Activated CD4-positive, alpha-beta memory T cell treated with anti-CD3 and anti-CD28 coated beads for 36 hours (primary cell): ENCODE measurements around the gene PAN2. TPM values are rescaled to one million over a fixed set of nuclear protein-coding genes. Genes with fewer than 3 reads are reported as not detected.
A peak's percentile ranks its signal among the peaks of the same experiment; 100 is the strongest.
"Not testable (repeated sequence)": the region's sequence is repeated elsewhere in the genome, so short reads cannot be mapped to it uniquely, and the experiment has no call there.

Source experiments
- CTCF ChIA-PET: fragments of 350-600 bp; sonication (Branson Sonifier 250); formaldehyde crosslinking; loops from one replicate; lab custom pipeline; 2021; ENCODE audit warnings: antibody characterized with exemption, inconsistent platforms; lab: Charles Lee
- POLR2A ChIA-PET: fragments of 350-600 bp; sonication (Branson Sonifier 250); formaldehyde crosslinking; loops from one replicate; lab custom pipeline; 2021; ENCODE audit warnings: antibody characterized with exemption; lab: Charles Lee
- DNase-seq: peaks from one replicate; pipeline ENCODE4 v3.0.0-alpha.2; 2020
- H3K27ac Mint-ChIP-seq: one replicate; pipeline ENCODE4 v1.8.0; 2021; ENCODE audit warnings: mixed read lengths
- H3K27me3 Mint-ChIP-seq: one replicate; pipeline ENCODE4 v1.8.0; 2021; ENCODE audit warnings: mixed read lengths
- H3K36me3 Mint-ChIP-seq: one replicate; pipeline ENCODE4 v1.8.0; 2021; ENCODE audit warnings: mixed read lengths
- H3K4me1 Mint-ChIP-seq: one replicate; pipeline ENCODE4 v1.8.0; 2021; ENCODE audit warnings: low read depth, mixed read lengths
- H3K4me3 Mint-ChIP-seq: one replicate; pipeline ENCODE4 v1.8.0; 2021; ENCODE audit warnings: mild to moderate bottlenecking, mixed read lengths
- H3K9me3 Mint-ChIP-seq: one replicate; pipeline ENCODE4 v1.8.0; 2021; ENCODE audit warnings: mixed read lengths
- intact Hi-C: fragments of 100-400 bp; cut with micrococcal nuclease; formaldehyde crosslinking; loops from one replicate; pipeline ENCODE4 v1.15.1; 2023
- total RNA-seq, 2 experiments: library from RNA; stranded (reverse); gene quantifications; one replicate each; pipeline ENCODE4 v1.2.3, GENCODE V29; 2021

Gene PAN2
- total RNA-seq, 2 experiments from 2014 or later = 49.0 to 51.2 TPM

DNA sequence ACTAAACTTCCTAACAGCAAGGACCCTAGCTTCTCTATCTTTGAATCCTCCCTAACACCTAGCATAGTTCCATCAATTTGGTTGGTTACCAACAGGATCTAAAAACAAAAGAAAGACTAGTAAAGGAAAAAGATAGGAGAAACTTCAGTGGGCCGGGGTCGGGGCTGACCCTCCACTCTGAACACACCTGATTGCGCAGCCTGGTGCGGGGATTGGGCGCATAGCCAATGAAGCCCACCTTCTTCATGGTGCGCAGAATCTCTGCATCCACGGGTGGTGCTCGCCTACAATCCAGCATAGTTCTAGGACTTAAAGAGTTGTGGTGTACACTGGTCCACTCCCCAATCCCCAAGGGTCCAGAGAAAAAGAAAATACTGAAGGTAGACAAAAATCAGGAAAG is 7.7 kb downstream of the PAN2 start:
- ChIA-PET POLR2A (interaction anchor here (0.8 kb wide), 1 partner anchor 37 kb away, joined by 3 read pairs; no protein-coding TSS in a partner anchor), CTCF (interaction anchor here (0.9 kb wide), 1 partner anchor 33 kb away, joined by 3 read pairs; the partner anchor contains the start of gene STAT2)
- intact Hi-C loops = no loop called here
- H3K27ac Mint-ChIP-seq = no peak overlapping the region
- no peak for DNase-seq
- H3K9me3 Mint-ChIP-seq = no peaks in the 10 kb centered on the region
- peaks cover 3% of the 10 kb centered on the region for H3K4me1 Mint-ChIP-seq
- H3K27me3 Mint-ChIP-seq = no peaks in the 10 kb centered on the region
- H3K36me3 Mint-ChIP-seq = peaks cover 22% of the 10 kb centered on the region
- no peak overlapping the region for H3K4me3 Mint-ChIP-seq

- peaks cover 25% of the 10 kb centered on the region for H3K36me3 Mint-ChIP-seq
- no peaks in the 10 kb centered on the region for H3K4me1 Mint-ChIP-seq
- H3K4me3 Mint-ChIP-seq = no peak overlapping the region
- DNase-seq = no peak
- ChIA-PET POLR2A (no interaction called here), CTCF (interaction anchor here (0.6 kb wide), 1 partner anchor 9 kb away, joined by 3 read pairs; the partner anchor contains the start of gene CNPY2)
- intact Hi-C loops = no loop called here
- H3K27me3 Mint-ChIP-seq = no peaks in the 10 kb centered on the region
- no peak overlapping the region for H3K27ac Mint-ChIP-seq
- no peaks in the 10 kb centered on the region for H3K9me3 Mint-ChIP-seq
Observed at GRCh38 chr12:56324206-56324605, 9.6 kb downstream of the PAN2 start.

- H3K27ac Mint-ChIP-seq, H3K9me3 Mint-ChIP-seq, H3K27me3 Mint-ChIP-seq, intact Hi-C loops, H3K4me3 Mint-ChIP-seq, H3K4me1 Mint-ChIP-seq, DNase-seq: not testable (repeated sequence)
- CTCF ChIA-PET = interaction anchor here (0.7 to 1.6 kb wide), 3 partner anchors 12 to 143 kb away, joined by 4 read pairs; partner anchors contain the start of gene PAN2
- H3K36me3 Mint-ChIP-seq = peaks cover 27% of the 10 kb centered on the region
- POLR2A ChIA-PET = interaction anchor here (0.7 kb wide), 1 partner anchor 55 kb away, joined by 5 read pairs; the partner anchor contains the start of gene COQ10A
Observed at GRCh38 chr12:56321610-56322009, 12.2 kb downstream of the PAN2 start.

GRCh38 chr12:56321027-56321426 is 12.8 kb downstream of the PAN2 start:
- H3K27ac Mint-ChIP-seq = peak overlapping the region; percentile 48
- ChIA-PET POLR2A (interaction anchor here (0.6 to 1.1 kb wide), 4 partner anchors 18 to 217 kb away, joined by 3 to 5 read pairs (median 4); partner anchors contain the start of genes COQ10A, IL23A and PA2G4), CTCF (interaction anchor here (0.6 to 1.6 kb wide), 5 partner anchors 12 to 185 kb away, joined by 3 to 4 read pairs (median 4); partner anchors contain the start of gene PAN2)
- DNase-seq = peak; percentile 42
- no peaks in the 10 kb centered on the region for H3K27me3 Mint-ChIP-seq
- H3K36me3 Mint-ChIP-seq = peaks cover 22% of the 10 kb centered on the region
- peaks cover 5% of the 10 kb centered on the region for H3K4me1 Mint-ChIP-seq
- H3K4me3 Mint-ChIP-seq = no peak overlapping the region
- intact Hi-C loops = no loop called here
- no peaks in the 10 kb centered on the region for H3K9me3 Mint-ChIP-seq

DNA sequence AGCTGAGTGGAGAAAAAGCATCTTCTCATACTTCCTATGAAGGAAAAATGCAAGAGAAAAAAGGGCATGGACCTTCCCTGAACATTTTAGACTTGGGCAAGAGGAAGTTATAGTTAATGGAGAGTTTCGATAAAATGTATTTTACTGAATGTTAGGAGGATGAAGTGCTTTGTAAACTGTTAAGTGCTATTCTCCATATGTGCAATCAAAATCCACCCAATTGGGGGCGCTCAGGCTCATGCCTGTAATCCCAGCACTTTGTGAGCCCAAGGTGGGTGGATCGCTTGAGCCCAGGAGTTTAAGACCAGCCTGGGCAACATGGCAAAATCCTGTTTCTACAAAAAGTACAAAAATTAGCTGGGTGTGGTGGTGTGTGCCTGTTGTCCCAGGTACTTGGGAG is 16.1 kb downstream of the PAN2 start:
- H3K27ac Mint-ChIP-seq = no peak overlapping the region
- H3K4me1 Mint-ChIP-seq = peaks cover 16% of the 10 kb centered on the region
- no peaks in the 10 kb centered on the region for H3K27me3 Mint-ChIP-seq
- peak; percentile 20 for DNase-seq
- H3K9me3 Mint-ChIP-seq = no peaks in the 10 kb centered on the region
- intact Hi-C loops = loop anchor here (5.0 kb wide), 2 partner anchors 200 to 315 kb away; partner anchors contain the start of genes BAZ2A, RPL41 and ZC3H10
- ChIA-PET POLR2A (interaction anchor here (1.0 kb wide), 1 partner anchor 16 kb away, joined by 3 read pairs; the partner anchor contains the start of gene PAN2), CTCF (interaction anchor here (0.6 to 4.8 kb wide), 2 partner anchors 14 to 146 kb away, joined by 3 to 32 read pairs; no protein-coding TSS in a partner anchor)
- no peak overlapping the region for H3K4me3 Mint-ChIP-seq
- H3K36me3 Mint-ChIP-seq = peaks cover 13% of the 10 kb centered on the region

DNA sequence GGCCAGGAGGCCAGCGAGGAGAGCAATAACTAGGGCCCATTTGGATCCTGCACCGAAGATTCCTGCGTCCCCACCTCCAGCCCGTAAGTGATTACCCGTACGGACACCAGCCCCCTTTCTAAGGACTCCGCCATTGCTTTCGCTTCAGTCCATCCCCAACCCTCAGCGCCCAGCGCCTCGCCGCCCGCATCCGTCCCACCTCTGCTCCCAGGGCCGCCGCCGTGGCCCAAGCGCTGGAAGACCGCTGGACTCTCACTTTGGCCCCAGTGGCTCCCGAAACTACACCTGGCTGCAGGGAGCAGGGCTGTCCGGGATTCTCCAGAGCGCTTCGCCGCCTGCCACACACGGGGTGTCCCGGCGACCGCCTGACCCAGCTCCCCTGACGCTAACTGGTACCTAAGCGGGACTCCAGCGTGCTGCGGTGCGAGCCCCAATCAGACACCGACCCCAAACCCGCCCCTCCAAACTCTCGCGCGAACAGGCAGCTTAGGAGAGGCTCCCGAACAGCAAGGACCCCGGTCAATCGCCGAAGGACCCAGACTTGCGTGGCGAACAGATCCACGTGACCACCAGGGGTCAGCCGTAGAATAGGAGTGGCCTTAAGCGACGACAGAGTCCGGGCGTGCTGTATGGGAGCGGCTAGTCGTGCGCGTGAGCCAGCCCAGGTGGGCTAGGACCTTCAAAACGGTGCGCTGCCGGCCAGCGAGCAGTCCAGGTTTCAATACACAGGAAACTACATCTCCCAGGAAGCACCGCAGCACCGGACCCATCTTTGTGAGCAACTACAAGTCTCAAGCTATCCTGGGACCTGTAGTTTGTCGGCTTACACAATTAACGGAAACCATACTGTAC is 18.0 kb downstream of the PAN2 start, which contains the start of gene CNPY2:
TSS of gene CNPY2 (minus strand) at position 367 of the 852 bp plus-strand sequence. CDS start 771 bp downstream, outside the sequence.
- ChIA-PET CTCF (interaction anchor here (1.0 to 4.8 kb wide), 13 partner anchors 9 to 198 kb away, joined by 3 to 32 read pairs (median 6); partner anchors contain the start of genes ANKRD52, COQ10A, PAN2 and STAT2), POLR2A (interaction anchor here (0.8 to 3.1 kb wide), 14 partner anchors 9 to 212 kb away, joined by 3 to 15 read pairs (median 4); partner anchors contain the start of genes COQ10A, IL23A, PA2G4 and PAN2)
- peaks cover 16% of the 10 kb centered on the region for H3K36me3 Mint-ChIP-seq
- H3K4me3 Mint-ChIP-seq = peak within 1 kb of the TSS; percentile 98
- H3K27ac Mint-ChIP-seq = peak within 1 kb of the TSS; percentile 97
- no peaks in the 10 kb centered on the region for H3K9me3 Mint-ChIP-seq
- peaks cover 16% of the 10 kb centered on the region for H3K4me1 Mint-ChIP-seq
- DNase-seq = peak; percentile 95
- no peaks in the 10 kb centered on the region for H3K27me3 Mint-ChIP-seq
- intact Hi-C loops = loop anchor here (1.0 to 5.0 kb wide), 8 partner anchors 16 to 316 kb away; partner anchors contain the start of genes BAZ2A, CS, IL23A and RPL41

- ChIA-PET POLR2A (interaction anchor here (1.1 to 3.1 kb wide), 9 partner anchors 16 to 211 kb away, joined by 3 to 15 read pairs (median 8); partner anchors contain the start of genes IL23A, PA2G4, PAN2 and STAT2), CTCF (interaction anchor here (0.6 to 4.8 kb wide), 12 partner anchors 9 to 197 kb away, joined by 3 to 32 read pairs (median 6); partner anchors contain the start of genes ANKRD52, COQ10A, PAN2 and STAT2)
- peaks cover 16% of the 10 kb centered on the region for H3K4me1 Mint-ChIP-seq
- peak overlapping the region; percentile 98 for H3K4me3 Mint-ChIP-seq
- peak; percentile 22 for DNase-seq
- no peaks in the 10 kb centered on the region for H3K27me3 Mint-ChIP-seq
- peaks cover 16% of the 10 kb centered on the region for H3K36me3 Mint-ChIP-seq
- intact Hi-C loops = loop anchor here (5.0 kb wide), 2 partner anchors 198 to 317 kb away; partner anchors contain the start of genes BAZ2A, RPL41 and ZC3H10
- H3K27ac Mint-ChIP-seq = peak overlapping the region; percentile 97
- no peaks in the 10 kb centered on the region for H3K9me3 Mint-ChIP-seq
Observed at GRCh38 chr12:56315249-56315621, 18.6 kb downstream of the PAN2 start.

DNA sequence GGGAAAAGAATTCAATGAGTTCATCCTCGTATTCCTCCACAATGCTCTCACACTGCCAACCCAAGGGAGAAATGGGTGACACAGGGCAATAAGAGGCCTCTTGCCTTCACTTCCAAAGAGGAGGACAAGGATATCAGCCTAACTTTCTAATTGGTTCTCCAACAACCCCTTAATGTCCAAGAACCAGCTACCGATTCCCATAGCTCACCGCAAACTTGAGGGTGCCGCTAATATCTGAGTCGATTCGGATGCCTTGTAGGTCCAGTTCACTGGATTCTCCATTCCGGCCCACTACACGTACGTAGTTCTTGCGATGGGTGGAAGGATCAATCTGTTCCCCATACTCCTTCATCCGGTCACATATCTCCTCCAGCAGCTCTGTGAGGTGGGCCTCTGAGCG is 22.8 kb downstream of the PAN2 start:
- intact Hi-C loops = no loop called here
- H3K27me3 Mint-ChIP-seq = no peaks in the 10 kb centered on the region
- H3K4me1 Mint-ChIP-seq = peaks cover 12% of the 10 kb centered on the region
- H3K9me3 Mint-ChIP-seq = no peaks in the 10 kb centered on the region
- CTCF ChIA-PET = interaction anchor here (0.7 to 2.0 kb wide), 4 partner anchors 53 to 154 kb away, joined by 3 to 5 read pairs (median 4); partner anchors contain the start of genes ANKRD52 and SMARCC2
- no peak for DNase-seq
- H3K36me3 Mint-ChIP-seq = peaks cover 18% of the 10 kb centered on the region
- no peak overlapping the region for H3K27ac Mint-ChIP-seq
- POLR2A ChIA-PET = interaction anchor here (1.0 to 1.2 kb wide), 2 partner anchors 10 to 141 kb away, joined by 3 to 4 read pairs; no protein-coding TSS in a partner anchor
- no peak overlapping the region for H3K4me3 Mint-ChIP-seq

- peaks cover 18% of the 10 kb centered on the region for H3K36me3 Mint-ChIP-seq
- H3K27me3 Mint-ChIP-seq = no peaks in the 10 kb centered on the region
- no peak for DNase-seq
- intact Hi-C loops = no loop called here
- no peaks in the 10 kb centered on the region for H3K4me1 Mint-ChIP-seq
- no peak overlapping the region for H3K27ac Mint-ChIP-seq
- no peaks in the 10 kb centered on the region for H3K9me3 Mint-ChIP-seq
- ChIA-PET CTCF (interaction anchor here (0.7 to 1.7 kb wide), 5 partner anchors 9 to 155 kb away, joined by 3 to 7 read pairs (median 3); partner anchors contain the start of genes IL23A and STAT2), POLR2A (interaction anchor here (0.5 kb wide), 1 partner anchor 10 kb away, joined by 4 read pairs; no protein-coding TSS in a partner anchor)
- no peak overlapping the region for H3K4me3 Mint-ChIP-seq
Observed at GRCh38 chr12:56308714-56309113, 25.1 kb downstream of the PAN2 start.

DNA sequence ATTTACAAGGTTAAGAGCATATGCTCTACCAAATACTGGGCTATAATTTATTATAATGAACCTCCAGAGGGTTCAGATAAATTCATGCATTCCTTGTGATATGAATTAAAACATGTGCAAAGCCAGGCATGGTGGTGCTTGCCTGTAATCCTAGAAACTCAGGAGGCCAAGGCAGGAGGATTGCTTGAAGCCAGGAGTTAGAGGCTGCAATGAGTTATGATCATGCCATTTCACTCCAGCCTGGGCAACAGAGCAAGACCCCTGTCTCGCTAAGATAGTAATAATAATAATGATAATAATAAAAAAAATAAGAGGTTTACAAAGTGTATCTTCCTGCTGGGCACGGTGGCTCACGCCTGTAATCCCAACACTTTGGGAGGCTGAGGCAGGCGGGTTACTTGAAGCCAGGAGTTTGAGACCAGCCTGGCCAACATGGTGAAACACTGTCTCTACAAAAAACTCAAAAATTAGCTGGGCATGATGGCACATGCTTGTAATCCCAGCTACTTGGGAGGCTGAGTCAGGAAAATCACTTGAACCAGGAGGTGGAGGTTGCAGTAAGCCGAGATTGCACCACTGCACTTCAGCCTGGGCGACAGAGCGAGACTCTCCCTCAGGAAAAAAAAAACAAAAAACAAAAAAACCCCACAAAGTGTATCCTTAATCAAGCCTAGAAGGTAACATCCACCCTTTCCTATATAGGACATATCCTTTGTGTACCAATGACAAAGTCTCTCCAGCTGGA is 26.4 kb downstream of the PAN2 start:
- no peak for DNase-seq
- H3K27ac Mint-ChIP-seq = no peak overlapping the region
- POLR2A ChIA-PET = no interaction called here
- CTCF ChIA-PET = interaction anchor here (0.5 to 1.7 kb wide), 2 partner anchors 53 to 157 kb away, joined by 3 to 4 read pairs; partner anchors contain the start of gene STAT2
- peaks cover under 1% of the 10 kb centered on the region for H3K4me1 Mint-ChIP-seq
- intact Hi-C loops = no loop called here
- H3K36me3 Mint-ChIP-seq = peaks cover 18% of the 10 kb centered on the region
- no peaks in the 10 kb centered on the region for H3K27me3 Mint-ChIP-seq
- no peak overlapping the region for H3K4me3 Mint-ChIP-seq
- no peaks in the 10 kb centered on the region for H3K9me3 Mint-ChIP-seq
